ENCODE data around the gene CFAP45.
A peak's percentile ranks its signal among the peaks of the same experiment; 100 is the strongest.

The CFAP45 gene

GRCh38 chr1:159936273-159936904 is 36.4 kb upstream of the CFAP45 start:
- peak; percentile 63 for DNase-seq (ENCODE audit: low spot score)

- DNase-seq (ENCODE audit: low spot score) = no peak
Observed at GRCh38 chr1:159935719-159936272, 35.8 kb upstream of the CFAP45 start.

- DNase-seq (ENCODE audit: low spot score) = no peak
Observed at GRCh38 chr1:159935305-159935704, 35.3 kb upstream of the CFAP45 start.

DNA sequence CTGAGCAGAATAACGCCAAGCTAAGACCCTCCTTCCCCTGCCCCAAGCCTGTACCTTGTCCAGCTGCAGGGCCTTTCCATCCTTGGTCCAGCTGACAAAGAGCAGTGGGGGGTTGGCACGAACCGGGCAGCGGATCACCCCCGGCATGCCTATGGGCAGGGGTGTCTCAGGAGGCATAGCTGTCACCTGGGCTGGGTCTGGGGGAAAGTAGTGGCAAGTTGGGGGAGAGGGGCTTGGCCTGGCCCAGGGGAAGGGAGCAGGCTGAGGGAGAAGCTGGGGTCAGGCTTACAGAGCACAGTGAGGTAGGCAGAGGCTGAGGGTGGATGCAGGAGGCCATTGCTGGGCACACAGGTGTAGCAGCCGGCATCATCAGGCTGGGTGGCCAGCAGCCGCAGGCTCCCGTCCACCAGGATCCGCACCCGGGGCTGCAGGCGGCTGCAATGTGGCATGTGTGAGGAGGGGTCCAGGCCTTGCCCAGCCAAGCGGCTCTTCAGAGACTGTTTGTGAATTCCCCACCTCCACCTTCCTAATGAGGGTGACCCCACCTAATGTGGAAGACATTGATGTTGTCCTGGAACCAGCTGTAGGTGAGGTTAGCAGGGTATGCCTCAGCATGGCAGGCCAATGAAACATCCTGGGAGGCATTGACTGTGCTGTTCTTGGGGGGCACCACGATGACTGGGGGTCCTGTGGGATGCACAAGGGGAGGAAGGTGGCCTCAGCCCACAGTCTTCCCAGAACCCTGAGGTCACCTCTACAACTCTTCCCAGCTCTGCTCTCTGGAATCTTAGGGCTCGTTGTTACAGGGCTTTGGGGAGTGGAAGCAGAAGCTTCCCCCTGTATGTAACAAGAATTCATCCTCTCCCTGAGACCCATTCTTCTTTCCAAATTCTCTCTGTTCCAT is 34.4 kb upstream of the CFAP45 start:
- no peak for DNase-seq (ENCODE audit: low spot score)

- DNase-seq (ENCODE audit: low spot score) = no peak
Observed at GRCh38 chr1:159933347-159933746, 33.4 kb upstream of the CFAP45 start.

DNA sequence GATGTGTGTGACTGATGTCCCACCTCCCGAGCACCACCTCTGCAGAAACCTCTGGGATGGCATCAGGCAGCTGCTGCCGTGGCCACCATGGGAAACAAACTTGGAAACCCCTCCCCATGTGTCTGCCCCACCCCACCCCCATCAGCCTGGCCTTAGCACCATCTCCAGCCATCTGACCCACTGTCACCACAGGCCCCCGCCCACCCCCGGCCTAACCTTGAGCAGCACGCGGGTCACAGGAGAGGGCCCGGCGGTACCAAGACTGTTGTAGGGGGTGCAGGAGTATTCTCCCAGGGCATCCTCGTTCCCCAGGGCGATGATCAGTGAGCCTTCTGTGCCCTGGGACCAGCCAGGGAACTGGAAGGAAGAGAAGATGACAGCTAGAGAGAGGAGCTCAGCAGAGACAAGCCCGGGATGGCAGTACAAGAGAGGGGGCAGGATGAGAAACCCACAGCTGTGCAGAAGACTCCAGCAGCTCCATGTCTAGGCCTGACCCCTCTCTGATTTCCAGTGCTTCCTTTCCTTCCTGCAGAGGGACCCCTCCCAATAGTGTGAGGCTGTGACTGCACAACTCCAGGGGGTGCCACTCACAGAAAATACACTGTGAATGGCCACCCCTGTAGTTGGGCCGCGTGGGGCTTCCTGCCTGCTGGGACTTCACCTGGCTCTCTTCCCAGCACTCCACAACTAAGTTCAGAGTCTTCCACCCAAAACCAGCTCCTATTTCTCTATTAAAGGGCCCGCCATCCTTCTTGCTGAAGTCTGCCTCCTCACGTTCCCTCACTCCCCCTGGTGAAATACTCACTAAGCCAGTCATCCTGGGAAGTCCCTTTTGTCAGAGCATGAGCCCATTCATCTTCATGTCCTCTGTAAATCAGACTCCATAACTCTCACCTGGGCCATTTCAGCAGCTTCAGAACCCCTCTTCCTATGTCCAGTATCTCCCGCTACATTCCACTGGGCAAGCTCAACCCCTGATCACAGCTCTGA is 32.6 kb upstream of the CFAP45 start:
- no peak for DNase-seq (ENCODE audit: low spot score)

GRCh38 chr1:159931795-159932173 is 31.8 kb upstream of the CFAP45 start:
- no peak for DNase-seq (ENCODE audit: low spot score)

DNA sequence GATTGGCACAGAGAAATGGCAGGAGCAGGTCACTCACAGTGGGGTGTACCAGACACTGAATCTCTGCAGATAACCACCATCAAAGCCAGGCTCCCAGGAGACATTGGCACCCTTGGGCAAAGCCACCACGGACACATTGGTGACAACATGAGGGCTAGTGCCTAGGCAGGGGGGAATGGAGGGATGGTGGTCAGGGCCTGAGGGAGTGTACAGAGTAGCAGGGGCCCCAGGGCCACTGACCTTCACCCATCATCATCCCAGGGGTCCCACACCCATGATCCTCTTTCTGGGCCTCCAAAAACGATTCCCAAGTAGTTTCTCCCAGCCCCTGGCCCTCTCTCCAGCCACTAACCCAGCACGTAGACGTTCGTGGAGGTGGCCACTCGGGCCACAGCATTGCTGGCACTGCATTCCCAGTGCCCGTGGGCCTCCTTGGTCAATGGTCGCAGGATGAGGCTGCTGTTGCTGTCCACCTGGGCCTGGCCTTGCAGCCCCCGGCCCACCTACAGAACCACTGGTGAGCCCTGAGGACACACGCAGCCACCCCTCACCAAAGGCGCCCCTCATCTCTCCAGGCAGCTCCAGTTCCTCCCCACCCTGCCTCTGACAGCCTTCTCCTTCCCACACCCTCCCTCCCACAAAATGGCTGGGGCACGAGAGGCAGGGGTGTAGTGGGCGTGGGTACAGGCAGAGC is 31.3 kb upstream of the CFAP45 start:
- DNase-seq (ENCODE audit: low spot score) = no peak

- no peak for DNase-seq (ENCODE audit: low spot score)
Observed at GRCh38 chr1:159930634-159931033, 30.7 kb upstream of the CFAP45 start.

DNA sequence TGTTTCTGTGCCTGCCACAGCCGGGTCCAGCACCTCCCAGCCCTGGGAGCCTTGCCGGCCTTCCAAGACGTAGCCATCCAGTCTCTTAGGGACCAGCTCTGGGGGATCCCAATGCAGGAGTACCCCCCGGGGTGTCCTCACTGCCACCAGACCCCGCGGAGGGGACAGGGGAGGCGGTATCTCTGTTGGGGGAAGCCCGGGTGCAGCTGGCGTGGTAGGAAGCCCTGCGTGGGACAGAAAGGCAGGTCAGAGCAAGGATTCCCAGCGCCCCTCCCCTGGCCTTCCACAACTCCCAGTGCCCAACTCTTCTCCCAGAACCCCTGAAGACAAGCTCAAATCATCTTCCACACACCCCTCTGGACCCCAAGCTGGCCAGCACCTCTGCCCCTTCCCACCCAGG is 30.3 kb upstream of the CFAP45 start:
- DNase-seq (ENCODE audit: low spot score) = no peak

DNA sequence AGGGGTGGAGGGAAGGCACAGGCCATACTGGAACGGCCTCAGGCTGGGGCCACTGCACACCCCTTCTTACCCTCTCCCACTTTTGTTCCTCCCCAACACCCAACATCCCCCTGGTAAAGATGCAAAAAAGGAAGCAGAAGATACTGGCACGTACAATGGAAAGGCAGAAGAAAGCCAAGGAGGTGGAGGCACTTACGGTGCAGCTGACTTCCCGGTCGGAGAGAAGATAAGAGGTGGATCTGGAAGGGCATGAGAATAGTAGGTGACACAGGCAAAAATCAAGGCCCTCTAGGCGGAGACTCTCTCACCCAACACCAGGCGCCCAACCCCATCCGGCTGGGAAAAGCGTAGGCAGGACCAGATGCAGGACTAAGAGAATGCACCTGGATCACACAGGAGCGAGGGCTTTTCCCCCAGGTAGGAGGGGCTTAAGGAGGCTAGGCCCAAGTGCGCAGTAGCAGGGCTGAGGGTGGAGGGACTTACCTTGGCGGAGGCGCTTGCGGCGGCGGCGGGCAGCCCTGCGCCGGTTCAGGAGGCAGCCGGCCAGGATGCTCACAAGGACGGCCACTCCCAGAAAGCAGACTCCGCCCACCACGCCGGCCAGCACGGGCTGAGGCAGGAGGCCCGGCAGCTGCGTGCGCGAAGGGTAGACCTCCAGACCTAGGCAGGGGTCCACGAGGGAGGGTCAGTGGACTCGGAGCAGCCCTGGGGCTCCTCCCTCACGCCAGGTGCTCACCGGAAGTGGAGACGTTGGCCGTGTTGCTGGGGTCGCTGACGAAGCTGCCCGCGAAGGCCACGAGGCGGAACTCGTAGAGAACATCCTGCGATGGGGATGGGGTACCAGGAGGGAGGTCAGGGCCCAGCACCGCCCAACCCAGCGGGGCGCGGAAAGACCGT is 29.4 kb upstream of the CFAP45 start:
- DNase-seq (ENCODE audit: low spot score) = no peak

GRCh38 chr1:159928491-159929050 is 28.6 kb upstream of the CFAP45 start:
- no peak for DNase-seq (ENCODE audit: low spot score)

DNA sequence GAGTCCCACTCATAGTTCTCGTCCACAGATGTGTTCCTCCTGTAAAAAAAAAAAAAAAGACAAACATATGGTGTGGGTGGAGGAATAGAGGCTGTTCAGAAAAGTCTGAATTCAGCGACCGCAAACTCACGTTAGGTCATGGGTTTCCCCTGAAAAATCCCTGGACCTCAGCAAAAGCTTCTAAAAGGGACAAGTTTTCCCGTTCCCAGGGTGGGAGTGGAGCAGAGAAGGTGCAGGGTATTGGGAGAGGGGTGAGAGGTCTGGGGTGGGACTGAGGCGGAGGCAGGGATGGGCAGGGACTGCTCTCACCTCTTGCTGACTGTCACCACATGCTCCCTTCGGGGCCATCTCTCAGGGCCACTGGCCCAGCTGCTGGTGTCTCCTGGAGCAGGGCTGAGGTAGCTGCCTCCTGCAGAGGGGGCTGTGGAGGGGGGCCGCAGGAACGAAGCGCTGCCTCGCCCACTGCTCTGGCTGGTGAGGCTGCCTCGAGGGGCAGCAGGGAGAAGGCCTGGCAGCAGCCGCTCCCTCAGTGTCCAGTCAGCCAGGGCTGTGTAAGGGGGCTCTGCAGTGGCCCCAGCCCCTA is 28.0 kb upstream of the CFAP45 start:
- no peak for DNase-seq (ENCODE audit: low spot score)

GRCh38 chr1:159927211-159927848 is 27.4 kb upstream of the CFAP45 start:
- DNase-seq (ENCODE audit: low spot score) = no peak

DNA sequence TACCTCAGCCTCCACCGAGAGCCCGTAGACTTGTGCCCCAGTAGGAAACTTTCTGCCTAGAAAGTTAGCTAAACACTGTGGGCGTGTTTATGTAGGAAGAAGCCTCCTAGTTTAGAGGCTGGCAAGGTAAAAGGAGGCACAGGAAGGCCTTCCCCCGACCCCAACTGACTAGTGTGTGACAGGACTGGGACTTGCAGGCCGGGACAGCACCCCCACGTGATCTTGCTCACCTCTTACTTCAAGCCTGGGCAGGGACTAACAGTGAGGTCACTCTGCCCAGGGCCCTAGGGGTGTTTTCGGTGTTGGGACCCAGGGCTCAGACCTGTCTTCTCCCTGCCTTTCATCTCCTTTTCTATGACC is 25.7 kb upstream of the CFAP45 start:
- DNase-seq (ENCODE audit: low spot score) = no peak

DNA sequence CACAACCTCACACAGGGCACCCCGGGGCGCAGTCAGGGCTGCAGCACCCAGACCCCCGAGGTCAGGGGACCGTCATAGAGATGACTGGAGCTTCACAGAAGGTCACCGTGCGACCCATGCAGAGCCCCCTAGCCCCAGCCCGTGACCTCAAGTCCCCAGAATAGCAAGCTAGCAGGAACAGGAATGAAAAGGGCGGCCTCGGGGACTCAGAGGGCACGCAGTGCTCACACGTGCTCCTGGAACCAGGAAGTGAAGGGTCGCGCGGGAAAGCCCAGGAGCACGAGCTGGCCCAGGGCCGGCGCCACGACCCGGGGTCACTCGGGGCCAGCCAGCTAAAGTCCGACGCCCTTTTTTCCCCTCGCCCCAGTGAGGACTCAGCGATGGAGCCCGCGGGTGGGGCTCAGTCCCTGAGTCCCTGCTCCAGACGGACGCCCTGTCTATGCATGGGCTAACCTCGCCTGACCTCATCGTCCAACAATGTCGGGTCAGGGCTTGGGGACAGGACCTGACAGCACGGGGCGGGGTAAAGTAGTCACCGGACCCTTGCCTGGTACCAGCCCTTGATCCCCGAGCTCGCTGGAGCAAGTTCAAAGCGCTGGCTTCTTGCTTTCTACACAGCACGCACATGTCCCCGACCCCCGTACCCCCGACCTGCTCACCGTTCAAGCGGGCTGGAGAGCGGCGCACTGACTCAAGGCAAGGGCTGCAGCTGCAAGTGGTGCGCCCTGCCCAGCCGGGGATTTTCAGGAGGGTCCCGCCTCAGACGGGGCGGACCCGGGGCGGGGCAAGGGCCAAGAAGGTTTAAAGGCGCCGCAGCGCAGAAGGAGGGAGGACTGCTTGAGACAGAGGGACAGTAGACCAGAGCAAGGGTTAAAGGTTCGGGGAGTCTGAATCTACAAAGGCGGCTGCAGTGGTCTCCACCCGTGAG is 25.1 kb upstream of the CFAP45 start, which contains the start of gene TAGLN2:
TAGLN2 (minus strand) TSS at position 717 of the 928 bp plus-strand sequence. CDS start 4,998 bp downstream, outside the sequence.
- peak; percentile 92 for DNase-seq (ENCODE audit: low spot score)

- no peak for DNase-seq (ENCODE audit: low spot score)
Observed at GRCh38 chr1:159924025-159924790, 24.2 kb upstream of the CFAP45 start.

Data from SK-N-DZ (cell line).